Adrenal gland (tissue), 5 donors: ENCODE measurements around the gene SH2D2A.

Source experiments
- CTCF ChIP-seq, 6 experiments: fragments of 450-650 bp in 4 of 6; fragments of 200-600 bp in 2 of 6; sonication (generic) in 1 of 6; IDR thresholded peaks; 1 replicate in 5 of 6; 2 replicates in 1 of 6; pipeline versions ENCODE4 v1.5.1 to v1.8.0; 2016 to 2021; ENCODE audit warnings: antibody characterized with exemption in 6 of 6, mild to moderate bottlenecking in 2 of 6, moderate library complexity in 1 of 6
- POLR2A ChIP-seq, 2 donors: fragments of 450-650 bp; IDR thresholded peaks; one replicate each; pipeline ENCODE4 v1.6.1; 2017; ENCODE audit warnings: antibody characterized with exemption in 2 of 2, mild to moderate bottlenecking in 2 of 2, moderate library complexity in 1 of 2
- donor health status: DM: no; HTN: no; CAD: no.

DNA sequence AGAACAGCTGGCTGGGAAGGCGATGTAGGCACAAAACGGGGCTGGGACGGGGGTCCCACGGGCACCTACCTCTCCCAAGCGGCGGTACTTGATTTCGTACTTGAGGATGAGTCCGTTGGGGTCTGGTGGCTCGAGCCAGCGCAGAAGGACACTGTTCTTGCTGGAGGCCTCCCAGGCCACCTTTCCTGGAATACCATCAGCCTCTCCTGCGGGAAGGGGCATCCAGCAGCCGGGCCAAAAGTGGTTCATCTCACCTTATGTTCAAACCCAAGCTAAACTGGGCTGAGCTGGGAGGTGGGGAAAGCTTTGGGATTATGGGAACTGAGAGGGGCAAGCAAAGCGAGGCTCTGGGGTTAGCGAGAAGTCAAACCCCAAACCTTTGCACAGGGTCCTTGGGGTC, 28.0 kb upstream of the SH2D2A start:
- TF ChIP-seq CTCF (IDR thresholded peaks at IDR 0.05) (no peak), POLR2A (IDR thresholded peaks at IDR 0.05) (no peak)
